Right renal cortex interstitium (tissue), 3 donors: ENCODE measurements around the gene ZFPL1. TPM values are rescaled to one million over a fixed set of nuclear protein-coding genes. Genes with fewer than 3 reads are reported as not detected.
A peak's percentile ranks its signal among the peaks of the same experiment; 100 is the strongest.
"Not testable (repeated sequence)": the region's sequence is repeated elsewhere in the genome, so short reads cannot be mapped to it uniquely, and the experiment has no call there.

Source experiments
- DNase-seq, 3 donors: peaks; one replicate each; pipeline ENCODE4 v3.0.0-alpha.2; 2013; ENCODE audit warnings: low read depth in 3 of 3, low spot score in 2 of 3
- polyA plus RNA-seq, 3 donors: library from polyadenylated mRNA; unstranded; fragments of 120-200 nt; gene quantifications; one replicate each; pipeline ENCODE4 v1.2.1, GENCODE V29; 2013; ENCODE audit not compliant: insufficient read length in 3 of 3

ZFPL1 gene
- polyA plus RNA-seq, 3 donors = 25.2 to 28.2 (median 27.3) TPM

DNA sequence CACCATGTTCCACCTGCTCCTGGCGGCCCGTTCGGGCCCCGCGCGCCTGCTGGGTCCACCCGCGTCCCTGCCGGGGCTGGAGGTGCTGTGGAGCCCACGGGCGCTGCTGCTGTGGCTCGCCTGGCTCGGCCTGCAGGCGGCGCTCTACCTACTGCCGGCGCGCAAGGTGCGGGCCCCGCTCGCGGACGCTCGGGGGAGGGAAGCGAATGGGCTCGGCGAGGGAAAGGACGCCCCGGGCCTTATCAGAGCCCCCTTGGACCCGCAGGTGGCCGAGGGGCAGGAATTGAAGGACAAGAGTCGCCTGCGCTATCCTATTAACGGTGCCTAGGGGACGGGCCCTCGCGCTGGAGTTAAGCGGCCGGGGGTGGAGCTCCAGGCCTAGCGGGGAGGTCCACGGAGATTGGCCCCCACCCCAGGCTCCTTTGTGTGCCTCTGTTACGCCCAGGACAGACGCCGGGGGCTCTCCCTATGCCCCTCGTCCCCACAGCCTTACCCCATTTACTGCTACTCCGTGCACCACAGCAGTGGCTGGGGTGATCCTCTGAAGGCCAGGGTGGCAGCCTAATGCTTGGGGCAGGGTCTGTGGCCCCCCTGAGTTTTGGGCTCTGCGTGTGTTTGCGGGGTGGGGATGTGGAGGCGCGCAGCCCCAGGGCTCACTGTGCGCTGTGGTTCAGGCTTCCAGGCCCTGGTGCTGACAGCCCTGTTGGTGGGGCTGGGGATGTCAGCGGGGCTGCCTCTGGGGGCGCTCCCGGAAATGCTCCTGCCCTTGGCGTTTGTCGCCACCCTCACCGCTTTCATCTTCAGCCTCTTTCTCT, 28.7 kb downstream of the ZFPL1 start:
- no peak for DNase-seq

DNA sequence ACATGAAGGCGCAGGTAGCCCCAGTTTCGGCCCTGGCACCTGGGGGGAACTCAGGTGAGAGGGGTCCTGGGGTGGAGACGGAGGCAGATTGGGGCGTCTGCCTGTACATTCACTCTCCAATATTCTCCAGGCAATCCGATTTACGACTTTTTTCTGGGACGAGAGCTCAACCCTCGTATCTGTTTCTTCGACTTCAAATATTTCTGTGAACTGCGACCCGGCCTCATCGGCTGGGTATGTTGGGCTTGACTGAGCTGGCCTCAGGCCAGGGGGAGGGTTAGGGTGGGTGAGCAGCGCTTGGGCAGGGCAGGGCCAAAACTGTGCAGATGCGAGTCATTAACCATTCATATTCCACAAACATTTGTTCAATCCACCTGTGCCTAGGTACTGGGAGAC, 29.3 kb downstream of the ZFPL1 start:
- DNase-seq = no peak

DNA sequence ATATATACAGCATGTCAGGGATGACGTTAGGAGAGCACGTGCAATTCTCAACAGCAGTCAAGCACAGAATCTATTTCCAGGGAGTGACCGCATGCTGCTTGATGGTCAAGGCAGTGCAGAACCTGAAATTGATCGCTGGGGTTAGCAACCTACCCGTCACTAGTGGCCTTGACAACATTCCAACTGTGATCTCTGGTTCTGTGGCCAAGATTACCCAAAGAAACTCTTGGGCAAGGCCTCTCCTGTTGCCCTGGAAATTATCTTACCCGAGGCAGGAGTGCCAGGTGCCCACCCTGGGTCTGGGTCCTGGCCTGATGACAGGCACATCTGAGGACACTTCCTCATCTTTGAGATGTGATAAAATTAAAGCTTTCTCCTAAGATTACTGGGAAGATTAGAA, 29.8 kb downstream of the ZFPL1 start:
- no peak for DNase-seq

DNA sequence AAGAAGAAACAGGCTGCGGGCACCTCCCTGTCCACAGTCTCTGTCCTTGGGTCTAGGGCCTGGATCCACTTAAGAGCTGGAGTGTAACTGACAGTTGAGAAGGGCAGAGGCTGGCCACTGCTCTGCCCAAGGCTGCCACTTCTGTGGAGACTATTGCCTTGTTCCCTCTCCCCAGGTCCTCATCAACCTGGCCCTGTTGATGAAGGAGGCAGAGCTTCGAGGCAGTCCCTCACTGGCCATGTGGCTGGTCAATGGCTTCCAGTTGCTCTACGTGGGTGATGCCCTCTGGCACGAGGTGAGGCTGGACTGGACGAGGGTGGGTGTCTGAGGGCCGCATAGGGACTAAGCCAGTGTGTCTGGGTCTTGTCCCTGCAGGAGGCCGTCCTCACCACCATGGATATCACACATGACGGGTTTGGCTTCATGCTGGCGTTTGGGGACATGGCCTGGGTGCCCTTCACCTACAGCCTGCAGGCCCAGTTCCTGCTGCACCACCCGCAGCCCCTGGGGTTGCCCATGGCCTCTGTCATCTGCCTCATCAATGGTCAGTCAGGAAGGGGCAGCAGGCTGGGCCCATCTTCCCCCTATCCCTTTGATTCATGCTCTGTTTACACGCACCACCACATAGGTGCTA, 30.6 kb downstream of the ZFPL1 start:
- DNase-seq = no peak

DNA sequence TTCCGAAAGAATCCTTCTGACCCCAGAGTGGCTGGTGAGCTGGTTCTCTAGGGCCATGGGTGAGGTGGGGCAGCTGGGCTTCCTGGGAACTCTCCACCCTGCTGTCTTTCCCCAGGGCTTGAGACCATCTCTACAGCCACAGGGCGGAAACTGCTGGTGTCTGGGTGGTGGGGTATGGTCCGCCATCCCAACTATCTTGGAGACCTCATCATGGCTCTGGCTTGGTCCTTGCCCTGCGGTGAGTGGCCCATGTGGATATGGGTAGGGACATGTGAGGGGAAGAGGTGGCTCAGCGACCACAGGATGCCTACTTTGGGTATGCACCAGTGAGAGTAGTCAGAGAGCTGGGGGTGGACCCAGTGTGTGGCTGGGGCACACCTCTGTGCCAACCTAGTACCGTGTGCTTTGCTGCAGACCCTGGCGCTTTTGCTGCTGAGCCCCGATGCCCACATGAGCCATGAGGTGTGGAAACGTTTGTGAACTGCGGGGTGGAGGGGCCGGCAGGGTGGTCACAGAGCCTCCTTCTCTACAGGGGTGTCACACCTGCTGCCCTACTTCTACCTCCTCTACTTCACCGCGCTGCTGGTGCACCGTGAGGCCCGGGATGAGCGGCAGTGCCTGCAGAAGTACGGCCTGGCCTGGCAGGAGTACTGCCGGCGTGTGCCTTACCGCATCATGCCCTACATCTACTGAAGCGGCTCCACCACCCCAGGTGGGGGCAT, 31.5 kb downstream of the ZFPL1 start:
- no peak for DNase-seq

- no peak for DNase-seq
These were observed 32.6 kb downstream of the ZFPL1 start for GRCh38 chr11:65116370-65117205.

DNA sequence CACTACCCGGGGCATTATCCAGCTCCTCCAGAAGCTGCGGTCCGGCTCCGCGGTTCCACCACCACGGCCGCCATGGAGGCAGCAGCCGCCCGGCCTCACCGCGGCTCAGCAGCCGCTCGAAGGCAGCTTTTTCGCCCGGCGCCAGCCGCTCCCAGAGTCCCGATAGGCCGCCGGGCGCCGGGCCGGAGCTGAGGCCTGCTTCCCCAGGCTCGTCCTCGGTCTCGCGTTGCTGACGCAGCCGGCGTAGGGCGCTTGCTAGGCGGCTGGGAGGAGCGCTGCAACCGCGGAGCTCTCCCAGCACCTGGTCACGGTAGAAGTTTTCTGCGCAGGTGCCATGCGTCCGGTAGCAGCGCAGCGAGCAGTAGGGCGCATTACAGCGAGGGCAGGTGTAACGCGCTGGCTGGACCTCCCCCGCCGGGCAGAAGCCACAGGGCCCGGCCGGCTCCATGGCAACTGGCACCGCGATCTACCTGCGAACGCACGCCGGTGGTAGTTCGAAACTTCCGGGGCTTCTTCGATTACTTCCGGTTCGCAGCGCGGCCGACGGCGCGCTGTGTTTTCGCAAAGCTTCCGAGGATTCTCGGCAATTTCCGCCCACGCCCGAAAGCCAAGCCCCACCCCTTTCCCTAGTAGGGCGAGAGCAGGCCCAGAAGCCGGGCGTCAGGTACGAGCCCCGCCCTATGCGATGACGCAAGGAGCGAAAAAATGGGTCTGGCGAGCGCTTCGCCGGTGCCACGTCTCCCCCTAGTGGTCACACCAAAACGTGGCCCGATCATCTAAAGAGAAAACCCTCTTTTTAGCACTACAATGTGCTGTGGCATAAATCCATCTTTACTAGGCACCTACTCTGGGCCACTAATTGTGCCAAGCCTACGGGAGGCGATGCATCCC, 33.4 kb downstream of the ZFPL1 start, which contains the start of gene ZNHIT2:
Gene ZNHIT2 (minus strand): TSS at position 496 of the 891 bp plus-strand sequence. CDS start 48 bp downstream, at position 448.
- peak; percentile 97 to 98 (median 98) for DNase-seq

GRCh38 chr11:65118097-65118837, 34.2 kb downstream of the ZFPL1 start:
- no peak for DNase-seq

DNA sequence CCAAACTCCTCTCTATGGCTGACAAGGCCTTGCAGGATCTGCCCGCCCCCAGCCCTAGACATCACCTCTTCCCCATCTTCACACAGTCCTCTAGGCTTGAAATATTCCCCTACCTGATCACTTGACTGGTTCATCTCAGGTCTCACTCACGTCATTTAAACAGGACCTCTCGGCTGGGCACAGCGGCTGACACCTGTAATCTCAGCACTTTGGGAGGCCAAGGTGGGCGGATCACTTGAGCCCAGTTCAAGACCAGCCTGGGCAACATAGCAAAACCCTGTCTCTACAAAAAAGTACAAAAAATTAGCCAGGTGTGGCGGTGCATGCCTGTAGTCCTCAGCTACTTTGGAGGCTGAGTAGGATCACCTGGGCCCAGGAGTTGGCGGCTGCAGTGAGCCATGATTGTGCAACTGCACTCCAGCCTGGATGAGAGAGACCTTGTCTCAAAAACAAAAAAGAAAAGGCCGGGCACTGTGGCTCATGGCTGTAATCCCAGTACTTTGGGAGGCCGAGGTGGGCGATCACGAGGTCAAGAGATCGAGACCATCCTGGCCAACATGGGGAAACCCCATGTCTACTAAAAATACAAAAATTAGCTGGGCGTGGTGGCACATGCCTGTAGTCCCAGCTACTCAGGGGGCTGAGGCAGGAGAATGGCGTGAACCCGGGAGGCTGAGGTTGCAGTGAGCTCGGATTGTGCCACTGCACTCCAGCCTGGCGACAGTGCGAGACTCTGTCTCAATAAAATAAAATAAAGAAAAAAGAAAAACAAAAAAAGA, 35.1 kb downstream of the ZFPL1 start:
- DNase-seq = not testable (repeated sequence)

- DNase-seq = no peak
These were observed 35.6 kb downstream of the ZFPL1 start for GRCh38 chr11:65119670-65119995.

GRCh38 chr11:65120831-65121230, 36.8 kb downstream of the ZFPL1 start:
- no peak for DNase-seq

GRCh38 chr11:65121447-65121864, 37.4 kb downstream of the ZFPL1 start:
- DNase-seq = no peak

DNA sequence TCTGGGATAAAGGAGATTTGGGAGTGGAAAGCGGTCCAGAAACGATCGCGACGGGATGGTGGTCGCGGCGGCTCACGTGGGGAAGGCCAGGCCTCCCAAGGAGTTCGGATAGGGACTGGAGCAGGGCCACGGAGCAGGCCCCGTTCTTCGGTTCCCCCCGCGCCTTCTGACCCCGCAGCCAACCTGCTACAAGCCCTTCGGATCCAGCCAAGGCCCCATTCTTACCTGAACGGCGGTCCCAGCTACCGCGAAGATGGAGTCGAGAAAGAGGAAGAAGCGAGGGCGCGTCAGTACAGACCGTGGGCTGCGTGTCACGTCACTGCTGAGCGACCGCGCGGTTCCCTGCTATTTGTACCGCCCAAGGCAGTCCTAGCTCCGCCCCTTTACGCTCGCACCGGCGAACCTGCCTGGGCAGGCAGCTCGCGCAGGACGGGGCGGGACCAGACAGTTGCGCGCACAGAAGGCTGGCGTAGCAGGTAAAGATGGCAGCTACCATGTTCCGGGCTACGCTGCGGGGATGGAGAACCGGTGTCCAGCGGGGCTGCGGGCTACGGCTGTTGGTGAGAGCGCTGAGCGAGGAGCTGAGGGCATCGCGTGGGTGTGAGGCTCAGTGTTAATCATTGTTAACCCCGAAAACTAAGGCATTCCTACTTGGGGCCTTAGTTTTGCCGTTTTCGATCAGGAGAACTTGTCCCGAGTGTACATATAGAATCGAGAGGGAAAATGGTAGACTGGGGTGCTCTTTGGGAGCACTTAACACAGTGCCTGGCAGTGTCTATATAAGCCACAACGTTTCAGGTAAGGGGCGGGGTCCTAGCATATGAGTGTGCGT, 38.1 kb downstream of the ZFPL1 start, which contains the start of the genes FAU and MRPL49:
Gene FAU (minus strand): TSS at position 270 of the 832 bp plus-strand sequence. CDS start 321 bp downstream, outside the sequence.
Gene MRPL49 (plus strand): TSS at position 457 of the 832 bp plus-strand sequence. CDS start 26 bp downstream, at position 483.
- DNase-seq = peak; percentile 92 to 98 (median 93)

GRCh38 chr11:65124480-65125196, 40.6 kb downstream of the ZFPL1 start:
- DNase-seq = no peak

DNA sequence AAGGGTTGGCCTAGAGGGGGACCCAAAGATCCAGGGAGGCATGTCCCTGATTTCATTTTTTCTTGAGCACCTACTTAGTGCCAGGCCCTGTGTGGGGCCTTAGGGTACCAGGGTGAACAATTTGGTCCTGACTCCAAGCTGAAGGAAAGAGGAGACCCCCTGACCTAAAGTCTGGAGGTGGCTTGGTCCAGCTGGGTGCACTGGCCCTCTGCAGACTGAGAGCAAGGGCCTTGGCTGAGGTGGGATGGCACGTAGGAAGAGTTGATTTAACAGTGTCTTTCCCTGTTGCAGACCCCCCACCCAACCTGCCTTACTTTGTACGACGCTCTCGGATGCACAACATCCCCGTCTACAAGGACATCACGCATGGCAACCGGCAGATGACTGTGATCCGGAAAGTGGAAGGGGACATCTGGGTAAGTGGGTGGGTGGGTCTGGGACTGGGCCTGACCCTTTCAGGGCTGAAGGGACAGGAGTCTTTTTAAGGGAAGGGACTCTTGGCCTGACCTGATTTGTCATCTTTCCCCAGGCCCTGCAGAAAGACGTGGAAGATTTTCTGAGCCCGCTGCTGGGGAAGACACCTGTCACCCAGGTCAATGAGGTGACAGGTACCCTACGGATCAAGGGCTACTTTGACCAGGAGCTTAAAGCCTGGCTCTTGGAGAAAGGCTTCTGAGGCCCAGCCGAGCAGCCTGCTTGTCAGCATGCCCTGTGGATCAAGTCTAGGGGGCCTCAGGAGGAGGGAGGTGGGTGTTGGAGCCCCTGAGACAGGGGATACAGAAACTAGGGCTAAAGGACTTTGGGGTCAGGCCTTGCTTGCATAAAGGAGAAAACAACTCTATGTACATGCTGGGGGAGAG, 41.4 kb downstream of the ZFPL1 start:
- no peak for DNase-seq
